GM11168 (cell line): ENCODE measurements around the gene MAN1A2.
"Not testable (repeated sequence)": the region's sequence is repeated elsewhere in the genome, so short reads cannot be mapped to it uniquely, and the experiment has no call there.

Source experiments
- in situ Hi-C: fragments of 300-500 bp; cut with MboI; formaldehyde crosslinking; loops from one replicate; pipeline ENCODE4 v1.12.0; 2022; ENCODE audit warnings: low sequenced_read_pairs; ENCODE audit not compliant: unreplicated experiment

Gene MAN1A2

GRCh38 chr1:117367046-117368025 is at the start of gene MAN1A2:
MAN1A2 (plus strand) TSS chr1:117367449; CDS start chr1:117368184, 735 bp downstream.
- in situ Hi-C loops: no loop called here

GRCh38 chr1:117318011-117318410 is 49.2 kb upstream of the MAN1A2 start:
- in situ Hi-C loops: no loop called here

DNA sequence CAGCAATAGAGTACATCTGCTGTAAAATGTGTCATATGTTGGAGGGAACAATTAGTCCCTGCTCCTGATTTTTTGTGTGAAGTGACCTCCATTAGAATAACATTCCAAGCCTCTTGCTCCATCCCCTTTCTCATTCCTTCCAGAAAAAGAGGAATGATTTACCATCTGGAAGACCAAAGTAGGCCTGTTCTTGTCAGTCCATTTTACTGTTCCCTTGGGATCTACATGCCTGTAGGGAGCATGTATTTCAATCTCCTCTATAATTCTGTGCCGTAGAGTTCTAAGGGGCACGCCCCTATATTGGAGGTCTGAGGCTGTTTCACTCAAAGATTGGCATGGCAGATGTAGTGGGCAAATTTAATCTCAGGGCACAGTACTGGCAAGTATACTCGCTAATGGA is 48.8 kb upstream of the MAN1A2 start:
- in situ Hi-C loops: no loop called here

DNA sequence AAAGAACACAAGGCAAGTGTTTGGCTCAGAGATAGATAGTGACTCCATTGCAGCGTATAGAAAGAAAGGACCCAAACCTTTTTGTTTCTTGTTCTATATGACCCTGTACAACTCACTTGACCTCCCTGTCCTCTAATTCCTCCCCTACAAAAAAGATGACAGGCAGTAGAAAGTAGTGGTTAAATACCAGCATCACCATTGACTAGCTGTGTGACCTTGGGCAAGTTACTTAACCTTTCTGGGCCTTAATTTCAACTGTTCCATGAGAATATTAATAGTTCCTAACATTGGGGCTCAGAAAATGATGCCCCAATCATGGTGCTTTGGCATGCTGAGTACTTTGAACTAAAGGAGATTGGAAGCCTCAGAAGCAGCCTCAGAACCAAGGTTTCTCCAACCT is 46.7 kb upstream of the MAN1A2 start:
- in situ Hi-C loops: no loop called here

- in situ Hi-C loops: no loop called here
Measured at GRCh38 chr1:117321680-117322609, 45.3 kb upstream of the MAN1A2 start.

GRCh38 chr1:117324357-117324756 is 42.9 kb upstream of the MAN1A2 start:
- in situ Hi-C loops: no loop called here

- in situ Hi-C loops: not testable (repeated sequence)
Measured at GRCh38 chr1:117326035-117326434, 41.2 kb upstream of the MAN1A2 start.

DNA sequence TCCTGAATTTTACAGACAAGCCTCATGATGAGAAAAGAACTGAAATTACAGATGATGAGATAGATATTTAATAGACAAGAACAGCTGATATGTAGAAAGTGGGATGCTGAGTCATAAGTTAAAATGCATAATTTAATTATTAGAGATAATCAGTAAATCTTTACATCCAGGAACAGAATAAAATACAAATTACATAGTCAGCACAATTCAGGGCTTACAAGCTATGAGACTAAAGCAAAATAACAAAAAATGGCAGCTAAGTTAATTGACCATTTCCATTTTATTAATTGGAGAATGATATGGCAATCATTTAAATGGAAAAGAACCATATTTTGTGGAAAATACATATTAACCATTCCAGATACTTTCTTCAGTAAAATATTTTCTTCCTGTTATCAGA is 40.2 kb upstream of the MAN1A2 start:
- in situ Hi-C loops: no loop called here

GRCh38 chr1:117335376-117336086 is 31.7 kb upstream of the MAN1A2 start:
- in situ Hi-C loops: no loop called here

DNA sequence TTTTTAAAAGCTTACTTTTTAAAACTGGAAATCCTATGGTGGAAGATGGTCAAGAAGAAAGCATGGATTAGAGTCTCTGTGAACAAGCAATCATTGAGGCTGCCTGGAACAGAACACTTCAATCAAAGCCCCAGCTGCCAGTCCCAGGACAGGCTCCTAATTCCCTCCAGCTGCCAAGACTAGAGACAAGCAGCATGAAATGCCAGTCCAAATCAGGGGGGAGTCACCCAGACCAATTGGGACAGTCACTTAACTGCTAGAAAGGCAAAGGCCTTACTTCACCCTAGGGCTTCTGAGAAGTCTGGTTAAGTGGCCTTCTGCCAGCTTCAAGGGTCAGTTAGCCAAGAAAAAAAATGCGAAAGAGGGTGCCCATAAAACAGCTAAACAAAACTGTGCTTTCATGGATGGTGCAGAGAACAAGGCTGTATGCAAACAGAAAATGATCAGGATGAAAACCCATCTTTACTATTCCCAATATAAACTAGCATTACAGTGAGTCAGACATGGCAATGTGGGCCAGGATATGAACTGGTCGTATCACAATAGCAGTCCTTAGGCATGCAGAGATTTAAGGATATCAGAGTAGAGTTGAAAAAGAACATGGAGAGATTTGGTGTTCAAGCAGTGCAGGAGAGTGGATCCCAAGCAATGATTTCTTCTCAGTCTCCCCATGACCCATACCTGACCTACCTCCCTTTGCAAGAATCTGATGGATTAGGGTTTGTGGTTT is 31.0 kb upstream of the MAN1A2 start:
- in situ Hi-C loops: no loop called here

GRCh38 chr1:117339866-117340700 is 27.2 kb upstream of the MAN1A2 start:
- in situ Hi-C loops: no loop called here

DNA sequence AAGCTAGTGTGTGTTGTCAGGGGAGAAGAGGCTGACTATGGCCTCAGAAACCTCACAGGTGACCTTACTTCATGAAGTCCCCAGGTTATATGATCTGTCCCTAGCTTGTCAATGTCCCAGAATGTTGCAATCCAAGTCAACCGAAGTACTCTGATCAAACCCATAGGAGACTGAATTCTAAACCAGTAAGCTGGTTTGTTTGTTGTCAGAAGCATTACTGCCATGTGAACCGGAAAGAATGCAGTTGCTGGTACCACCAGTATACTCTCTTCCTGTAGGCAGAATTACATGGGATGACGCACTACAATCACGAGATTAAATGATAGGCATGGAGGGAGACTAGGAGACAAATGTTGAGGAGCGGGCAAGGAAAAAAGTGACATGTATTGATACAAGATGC is 26.1 kb upstream of the MAN1A2 start:
- in situ Hi-C loops: no loop called here

- in situ Hi-C loops: no loop called here
Measured at GRCh38 chr1:117342397-117342796, 24.9 kb upstream of the MAN1A2 start.

DNA sequence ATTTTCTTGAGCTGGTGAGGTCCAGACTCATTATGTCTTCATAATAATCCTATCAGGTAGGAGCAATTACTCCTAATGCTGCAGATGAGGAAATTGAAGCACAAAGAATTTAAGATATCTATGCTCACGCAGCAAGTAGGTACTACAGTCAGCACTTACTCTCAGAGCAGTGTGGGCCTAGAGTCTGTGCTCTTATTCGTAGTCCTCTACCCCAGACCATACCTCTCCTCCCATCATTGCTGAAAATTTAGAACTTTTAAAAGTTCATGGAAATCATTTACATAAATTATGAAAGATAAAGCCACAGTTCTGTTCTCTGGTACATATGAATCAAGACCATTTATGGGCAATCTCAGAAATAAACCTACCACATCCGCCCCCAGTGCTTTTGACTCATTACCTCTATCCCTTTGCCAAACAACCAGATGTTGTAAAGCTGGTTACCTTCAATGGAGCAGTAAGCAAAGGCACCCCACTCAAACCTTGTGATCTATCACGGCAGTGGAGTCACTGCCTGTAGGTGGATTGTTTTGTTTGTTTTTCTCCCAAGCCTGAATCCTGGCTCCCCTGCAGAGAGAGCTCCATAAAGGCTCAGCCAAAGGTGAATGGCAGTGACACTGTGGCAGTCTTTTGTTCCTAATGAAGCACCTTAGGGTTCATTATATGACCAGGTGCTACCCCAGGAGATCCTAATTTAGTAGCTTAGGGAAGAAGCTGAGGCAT is 20.9 kb upstream of the MAN1A2 start:
- in situ Hi-C loops: no loop called here

DNA sequence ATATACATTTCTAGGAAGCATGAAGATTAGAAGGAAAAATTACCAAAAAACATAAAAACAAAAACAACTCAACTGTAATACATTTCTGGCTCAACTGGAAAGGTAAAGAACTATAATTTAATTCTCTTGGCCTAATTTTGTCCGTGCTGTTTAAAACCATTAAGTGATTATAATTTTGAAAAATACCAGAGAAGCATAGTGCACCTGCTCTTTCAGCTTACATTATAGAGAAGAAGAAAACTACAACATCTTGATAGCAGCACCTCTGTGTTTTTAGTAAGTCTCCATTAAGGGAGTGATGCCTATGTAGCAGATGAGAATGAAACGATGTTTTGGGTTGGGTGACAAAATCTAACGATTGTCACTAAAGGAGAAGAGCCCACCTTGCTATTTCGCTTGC is 19.3 kb upstream of the MAN1A2 start:
- in situ Hi-C loops: no loop called here

DNA sequence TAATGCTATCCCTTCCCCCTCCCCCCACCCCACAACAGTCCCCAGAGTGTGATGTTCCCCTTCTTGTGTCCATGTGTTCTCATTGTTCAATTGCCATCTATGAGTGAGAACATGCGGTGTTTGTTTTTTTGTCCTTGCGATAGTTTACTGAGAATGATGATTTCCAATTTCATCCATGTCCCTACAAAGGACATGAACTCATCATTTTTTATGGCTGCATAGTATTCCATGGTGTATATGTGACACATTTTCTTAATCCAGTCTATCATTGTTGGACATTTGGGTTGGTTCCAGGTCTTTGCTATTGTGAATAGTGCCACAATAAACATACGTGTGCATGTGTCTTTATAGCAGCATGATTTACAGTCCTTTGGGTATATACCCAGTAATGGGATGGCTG is 14.6 kb upstream of the MAN1A2 start:
- in situ Hi-C loops: not testable (repeated sequence)

GRCh38 chr1:117357833-117358603 is 9.2 kb upstream of the MAN1A2 start:
- in situ Hi-C loops: not testable (repeated sequence)

DNA sequence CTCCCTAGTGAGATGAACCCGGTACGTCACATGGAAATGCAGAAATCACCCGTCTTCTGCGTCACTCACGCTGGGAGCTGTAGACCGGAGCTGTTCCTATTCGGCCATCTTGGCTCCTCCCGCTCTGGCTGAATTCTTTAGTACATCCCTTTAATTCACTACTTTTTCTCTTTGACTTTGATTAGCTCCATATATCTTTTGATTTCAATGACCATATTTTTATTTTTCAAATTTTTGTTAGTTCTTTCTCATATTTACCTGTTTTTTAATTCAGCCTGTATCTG is 8.7 kb upstream of the MAN1A2 start:
- in situ Hi-C loops: not testable (repeated sequence)
